ENCODE measurements around the gene ALKBH3. TPM values are rescaled to one million over a fixed set of nuclear protein-coding genes. Genes with fewer than 3 reads are reported as not detected.

Gene ALKBH3
- total and polyA plus RNA-seq, 11 donors: 13.1 to 24.7 (median 20.5) TPM

DNA sequence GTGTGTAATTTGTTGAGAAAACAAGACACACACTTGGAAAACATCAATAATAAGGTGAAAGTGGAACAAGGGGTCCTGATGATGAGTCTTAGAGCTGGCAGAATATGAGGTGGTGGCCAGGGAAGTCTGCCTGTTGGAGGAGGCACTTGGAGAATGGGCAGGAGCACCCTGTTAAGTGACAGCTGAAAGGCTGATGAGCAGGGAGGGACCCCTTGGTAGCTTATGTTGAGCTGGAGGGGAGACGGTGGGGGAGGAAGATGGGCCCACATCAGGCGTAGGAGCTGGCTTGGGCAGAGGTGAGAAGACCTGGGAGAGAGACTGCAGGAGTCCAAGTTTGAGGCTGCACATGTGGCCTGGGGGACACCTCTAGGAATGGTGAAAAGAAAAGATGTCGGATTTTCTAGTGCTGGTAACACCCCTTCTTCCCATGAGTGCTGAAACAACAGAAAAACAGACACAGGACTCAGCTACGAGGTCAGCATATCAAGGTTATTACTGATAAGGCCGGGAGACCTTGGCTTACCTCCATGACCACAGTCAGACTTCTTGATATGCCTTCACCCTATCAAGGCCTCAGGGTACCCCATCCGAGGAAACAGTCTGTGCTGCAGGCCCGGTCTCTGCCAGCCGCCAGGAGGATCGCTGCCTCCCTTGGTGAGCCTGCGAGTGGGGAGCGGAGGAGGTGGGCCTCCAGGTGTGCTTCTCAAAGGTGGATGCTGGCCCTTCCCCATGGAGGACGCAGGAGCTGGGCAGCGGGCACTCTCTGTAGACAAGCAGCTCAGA is 47.5 kb downstream of the ALKBH3 start:
- ATAC-seq (no peak), DNase-seq (no peak)
- Histone ChIP-seq H3K9me3 (no peaks in the 10 kb centered on the region), H3K4me1 (peaks cover 3 to 37% (median 19%) of the 10 kb centered on the region in 12 donors), H3K27me3 (no peaks in the 10 kb centered on the region), H3K4me3 (no peak overlapping the region), H3K36me3 (no peaks in the 10 kb centered on the region), H3K27ac (no peak overlapping the region)
- TF ChIP-seq, protein P1, sequence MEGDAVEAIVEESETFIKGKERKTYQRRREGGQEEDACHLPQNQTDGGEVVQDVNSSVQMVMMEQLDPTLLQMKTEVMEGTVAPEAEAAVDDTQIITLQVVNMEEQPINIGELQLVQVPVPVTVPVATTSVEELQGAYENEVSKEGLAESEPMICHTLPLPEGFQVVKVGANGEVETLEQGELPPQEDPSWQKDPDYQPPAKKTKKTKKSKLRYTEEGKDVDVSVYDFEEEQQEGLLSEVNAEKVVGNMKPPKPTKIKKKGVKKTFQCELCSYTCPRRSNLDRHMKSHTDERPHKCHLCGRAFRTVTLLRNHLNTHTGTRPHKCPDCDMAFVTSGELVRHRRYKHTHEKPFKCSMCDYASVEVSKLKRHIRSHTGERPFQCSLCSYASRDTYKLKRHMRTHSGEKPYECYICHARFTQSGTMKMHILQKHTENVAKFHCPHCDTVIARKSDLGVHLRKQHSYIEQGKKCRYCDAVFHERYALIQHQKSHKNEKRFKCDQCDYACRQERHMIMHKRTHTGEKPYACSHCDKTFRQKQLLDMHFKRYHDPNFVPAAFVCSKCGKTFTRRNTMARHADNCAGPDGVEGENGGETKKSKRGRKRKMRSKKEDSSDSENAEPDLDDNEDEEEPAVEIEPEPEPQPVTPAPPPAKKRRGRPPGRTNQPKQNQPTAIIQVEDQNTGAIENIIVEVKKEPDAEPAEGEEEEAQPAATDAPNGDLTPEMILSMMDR (IDR thresholded peaks at IDR 0.05): no peak
- TF ChIP-seq POLR2A (IDR thresholded peaks at IDR 0.05): no peak
- WGBS, 4 donors: 80 to 87% (median 83%) methylated on average over 13 of the region's 13 CpGs
- intact Hi-C loops (cut with DNase I): no loop called here

DNA sequence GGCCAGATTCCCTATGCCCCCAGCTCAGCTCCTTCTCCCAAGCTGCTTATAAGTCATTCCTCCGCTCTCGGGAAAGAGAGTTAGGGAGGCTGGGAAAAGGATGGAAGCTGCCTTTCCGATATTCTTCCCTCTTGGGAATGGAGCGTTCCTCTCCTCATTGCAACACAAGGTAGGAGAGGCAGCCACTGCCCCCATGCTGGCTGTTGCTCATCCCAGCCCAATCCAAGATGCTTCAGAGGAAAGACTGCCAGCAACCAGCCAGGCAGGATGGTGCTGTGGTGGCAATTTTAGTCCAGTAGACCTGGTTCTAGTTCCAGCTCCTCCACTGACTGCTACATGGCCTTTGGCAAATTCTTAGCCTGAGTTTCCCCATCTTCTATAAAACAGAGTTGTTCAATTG is 48.1 kb downstream of the ALKBH3 start:
- no peaks in the 10 kb centered on the region for H3K9me3 ChIP-seq
- WGBS, 4 donors: 93 to 99% (median 95%) methylated on average over 4 of the region's 4 CpGs
- ATAC-seq: no peak

DNA sequence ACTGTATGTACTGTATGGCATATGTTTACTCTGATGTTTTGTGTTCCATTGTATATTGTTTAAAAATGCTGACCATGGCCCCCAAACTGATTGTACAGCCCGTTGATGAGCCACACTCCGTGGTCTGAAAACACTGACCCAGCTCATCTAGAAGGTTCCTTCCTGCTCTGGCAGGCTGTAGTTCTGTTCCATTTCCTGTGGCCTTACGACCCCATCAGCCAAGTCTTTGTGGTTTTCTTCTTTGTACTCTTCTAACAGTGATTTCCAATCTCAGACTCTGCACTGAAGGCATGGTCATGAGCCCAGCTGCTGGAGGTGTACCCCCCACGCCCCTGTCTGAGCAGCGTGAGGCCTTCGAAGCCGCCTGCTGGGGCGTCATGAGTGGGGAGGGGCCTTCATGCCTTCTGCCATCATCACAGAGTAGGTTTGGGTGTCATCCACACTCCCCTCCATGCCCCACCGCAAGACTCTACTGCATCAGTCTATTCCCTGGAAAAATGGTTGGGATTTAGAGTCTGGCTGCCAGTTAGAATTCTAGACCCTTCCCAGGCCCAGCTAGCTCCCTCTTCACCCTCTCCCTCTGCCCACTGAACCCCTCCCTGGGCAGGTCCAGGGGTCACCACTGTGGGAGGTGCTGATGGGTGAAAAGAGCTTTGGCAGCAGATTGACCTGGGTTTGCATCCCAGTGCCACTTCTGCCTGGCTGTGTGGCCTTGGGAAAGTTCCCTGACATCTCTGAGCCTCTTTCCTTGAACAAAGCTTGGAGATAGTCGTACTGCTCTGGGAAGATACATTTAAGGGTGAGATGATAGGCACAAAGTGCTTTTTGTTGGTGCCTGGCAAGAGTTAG is 50.5 kb downstream of the ALKBH3 start:
- DNase-seq (no peak), ATAC-seq (peak in 1 of 4 donors; percentile 6)
- Histone ChIP-seq H3K4me3 (no peak overlapping the region), H3K27ac (no peak overlapping the region), H3K9me3 (no peaks in the 10 kb centered on the region), H3K4me1 (peaks cover 0 to 23% (median 6%) of the 10 kb centered on the region in 12 donors), H3K36me3 (no peaks in the 10 kb centered on the region), H3K27me3 (peaks cover 0 to 5% (median 0%) of the 10 kb centered on the region in 9 donors)
- intact Hi-C loops (cut with DNase I): no loop called here
- TF ChIP-seq POLR2A (IDR thresholded peaks at IDR 0.05): no peak
- TF ChIP-seq, protein P1 (IDR thresholded peaks at IDR 0.05): no peak
- 69 to 73% (median 70%) methylated on average over 8 to 10 of the region's 10 CpGs for WGBS, 4 donors

More for the DNA sequence above, 48.1 kb downstream of the ALKBH3 start:
- no peaks in the 10 kb centered on the region for H3K36me3 ChIP-seq
- no peak for TF ChIP-seq POLR2A (IDR thresholded peaks at IDR 0.05)
- TF ChIP-seq, protein P1 (IDR thresholded peaks at IDR 0.05): no peak
- peaks cover 3 to 33% (median 14%) of the 10 kb centered on the region in 12 donors for H3K4me1 ChIP-seq
- no peak overlapping the region for H3K27ac ChIP-seq
- no peak for DNase-seq
- no peak overlapping the region for H3K4me3 ChIP-seq
- intact Hi-C loops (cut with DNase I): no loop called here
- no peaks in the 10 kb centered on the region for H3K27me3 ChIP-seq

DNA sequence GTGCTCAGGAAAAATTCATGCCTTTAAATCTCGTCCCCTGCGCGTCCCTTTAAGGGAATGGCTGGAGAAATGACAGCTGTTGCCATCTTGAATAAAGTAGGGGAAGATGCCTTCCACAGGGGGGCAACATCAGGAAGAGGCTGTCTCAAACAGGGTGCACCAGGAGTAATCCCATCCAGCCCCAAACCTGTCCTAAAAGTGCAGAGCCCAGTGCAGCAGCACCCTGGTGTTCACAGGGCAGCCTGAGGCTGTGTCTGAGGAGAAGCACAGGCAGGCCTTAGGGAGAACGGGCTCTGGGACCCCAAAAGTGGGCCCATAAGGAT is 51.0 kb downstream of the ALKBH3 start:
- Histone ChIP-seq H3K9me3 (no peaks in the 10 kb centered on the region), H3K36me3 (no peaks in the 10 kb centered on the region), H3K4me3 (no peak overlapping the region), H3K27ac (no peak overlapping the region), H3K27me3 (peaks cover 0 to 5% (median 0%) of the 10 kb centered on the region in 9 donors), H3K4me1 (peaks cover 0 to 23% (median 6%) of the 10 kb centered on the region in 12 donors)
- no peak for DNase-seq
- intact Hi-C loops (cut with DNase I): no loop called here
- WGBS, 4 donors: 70 to 84% (median 80%) methylated on average over 4 of the region's 4 CpGs
- no peak for TF ChIP-seq POLR2A (IDR thresholded peaks at IDR 0.05)
- TF ChIP-seq, protein P1 (IDR thresholded peaks at IDR 0.05): peak in 4 of 12 donors; percentile 13 to 22 (median 20)
- ATAC-seq: peak in 2 of 4 donors; percentile 21 to 24

All from heart left ventricle (tissue), 16 donors.